LNCaP clone FGC (cell line): ENCODE results near the gene UBE2J1.

Source experiments
- DNase-seq: peaks from one replicate; pipeline ENCODE4 v3.0.0-alpha.2; 2011; ENCODE audit warnings: low read depth
- H3K4me3 ChIP-seq: 2 replicates; pipeline ENCODE4 v1.5.1; 2011; ENCODE audit warnings: mild to moderate bottlenecking, low read depth, low read length, control low read depth
- CTCF ChIP-seq: IDR thresholded peaks from 2 replicates; pipeline ENCODE4 v1.5.1; 2012; ENCODE audit warnings: mild to moderate bottlenecking; ENCODE audit not compliant: control insufficient read depth, insufficient read depth; ENCODE audit errors: extremely low read depth

UBE2J1 gene

GRCh38 chr6:89323511-89323971 is 29.0 kb downstream of the UBE2J1 start:
- no peak for DNase-seq

GRCh38 chr6:89321131-89321970 is 31.2 kb downstream of the UBE2J1 start:
- TF ChIP-seq CTCF: no peak
- no peak for DNase-seq
- no peak overlapping the region for H3K4me3 ChIP-seq

More at GRCh38 chr6:89323511-89323971, 29.0 kb downstream of the UBE2J1 start:
- H3K4me3 ChIP-seq: no peak overlapping the region
- no peak for TF ChIP-seq CTCF

- no peak for DNase-seq
- no peak for TF ChIP-seq CTCF
- no peak overlapping the region for H3K4me3 ChIP-seq
Measured at GRCh38 chr6:89320012-89320559, 32.4 kb downstream of the UBE2J1 start.

GRCh38 chr6:89317067-89317466 is 35.5 kb downstream of the UBE2J1 start:
- TF ChIP-seq CTCF: no peak
- no peak for DNase-seq
- H3K4me3 ChIP-seq: no peak overlapping the region

- no peak within 1 kb of the TSS for H3K4me3 ChIP-seq
- TF ChIP-seq CTCF: no peak
- no peak for DNase-seq
Measured at GRCh38 chr6:89315249-89315885, 37.2 kb downstream of the UBE2J1 start, which contains the start of gene GABRR2. Gene GABRR2, minus strand, starts transcription at chr6:89315299. Its CDS starts 134 bp downstream, at chr6:89315165.

GRCh38 chr6:89314692-89315091 is 37.8 kb downstream of the UBE2J1 start:
- H3K4me3 ChIP-seq: no peak overlapping the region
- TF ChIP-seq CTCF: no peak
- DNase-seq: no peak
